CD4-positive, alpha-beta T cell treated with Interleukin-15 for 1 hour (primary cell): ENCODE results near the gene TLR9.
"Not testable (repeated sequence)": the region's sequence is repeated elsewhere in the genome, so short reads cannot be mapped to it uniquely, and the experiment has no call there.

Experiments used
- DNase-seq: peaks from one replicate; pipeline ENCODE4 v3.0.0-alpha.2; 2020

TLR9 gene, protein sequence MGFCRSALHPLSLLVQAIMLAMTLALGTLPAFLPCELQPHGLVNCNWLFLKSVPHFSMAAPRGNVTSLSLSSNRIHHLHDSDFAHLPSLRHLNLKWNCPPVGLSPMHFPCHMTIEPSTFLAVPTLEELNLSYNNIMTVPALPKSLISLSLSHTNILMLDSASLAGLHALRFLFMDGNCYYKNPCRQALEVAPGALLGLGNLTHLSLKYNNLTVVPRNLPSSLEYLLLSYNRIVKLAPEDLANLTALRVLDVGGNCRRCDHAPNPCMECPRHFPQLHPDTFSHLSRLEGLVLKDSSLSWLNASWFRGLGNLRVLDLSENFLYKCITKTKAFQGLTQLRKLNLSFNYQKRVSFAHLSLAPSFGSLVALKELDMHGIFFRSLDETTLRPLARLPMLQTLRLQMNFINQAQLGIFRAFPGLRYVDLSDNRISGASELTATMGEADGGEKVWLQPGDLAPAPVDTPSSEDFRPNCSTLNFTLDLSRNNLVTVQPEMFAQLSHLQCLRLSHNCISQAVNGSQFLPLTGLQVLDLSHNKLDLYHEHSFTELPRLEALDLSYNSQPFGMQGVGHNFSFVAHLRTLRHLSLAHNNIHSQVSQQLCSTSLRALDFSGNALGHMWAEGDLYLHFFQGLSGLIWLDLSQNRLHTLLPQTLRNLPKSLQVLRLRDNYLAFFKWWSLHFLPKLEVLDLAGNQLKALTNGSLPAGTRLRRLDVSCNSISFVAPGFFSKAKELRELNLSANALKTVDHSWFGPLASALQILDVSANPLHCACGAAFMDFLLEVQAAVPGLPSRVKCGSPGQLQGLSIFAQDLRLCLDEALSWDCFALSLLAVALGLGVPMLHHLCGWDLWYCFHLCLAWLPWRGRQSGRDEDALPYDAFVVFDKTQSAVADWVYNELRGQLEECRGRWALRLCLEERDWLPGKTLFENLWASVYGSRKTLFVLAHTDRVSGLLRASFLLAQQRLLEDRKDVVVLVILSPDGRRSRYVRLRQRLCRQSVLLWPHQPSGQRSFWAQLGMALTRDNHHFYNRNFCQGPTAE

DNA sequence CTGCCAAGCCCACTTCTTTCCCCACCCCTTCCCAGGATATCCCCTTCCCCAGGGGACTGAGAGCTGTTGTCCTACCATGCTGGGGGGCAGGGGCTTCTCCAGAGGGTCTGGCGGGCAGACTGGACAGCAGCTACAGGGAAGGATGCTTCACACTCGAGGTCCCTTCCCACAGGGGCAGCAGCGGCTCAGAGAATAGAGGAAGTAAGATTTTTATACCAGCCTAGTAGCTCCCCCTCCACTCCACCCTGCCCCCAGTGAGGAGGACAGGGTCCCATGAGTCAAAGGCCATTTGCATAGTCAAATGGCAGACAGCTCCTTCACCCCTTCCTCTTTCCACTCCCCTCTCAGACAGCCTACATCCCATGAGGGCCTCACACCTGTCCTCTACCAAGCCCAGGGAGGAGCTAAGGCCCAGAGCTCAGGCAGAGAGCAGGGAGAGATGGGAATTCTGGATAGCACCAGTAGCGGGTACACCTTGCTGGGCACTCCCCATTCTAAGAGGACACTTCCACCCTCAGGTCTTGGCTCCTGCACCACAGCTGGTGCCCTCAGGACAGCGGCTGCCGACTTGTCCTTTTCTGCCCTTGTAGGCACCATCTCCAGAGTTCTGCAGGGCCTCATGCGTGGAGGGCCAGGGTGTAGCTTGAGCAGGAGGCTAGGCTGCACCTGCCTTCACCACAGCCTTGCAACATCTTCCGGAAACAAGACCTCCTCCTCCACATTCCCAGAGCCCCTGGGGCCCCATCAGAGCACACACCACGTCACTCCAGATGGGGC lies at the start of gene TLR9:
TLR9 (minus strand) TSS at position 194 of the 777 bp plus-strand sequence; CDS start at position 78, 116 bp downstream.
- peak; percentile 81 for DNase-seq

DNA sequence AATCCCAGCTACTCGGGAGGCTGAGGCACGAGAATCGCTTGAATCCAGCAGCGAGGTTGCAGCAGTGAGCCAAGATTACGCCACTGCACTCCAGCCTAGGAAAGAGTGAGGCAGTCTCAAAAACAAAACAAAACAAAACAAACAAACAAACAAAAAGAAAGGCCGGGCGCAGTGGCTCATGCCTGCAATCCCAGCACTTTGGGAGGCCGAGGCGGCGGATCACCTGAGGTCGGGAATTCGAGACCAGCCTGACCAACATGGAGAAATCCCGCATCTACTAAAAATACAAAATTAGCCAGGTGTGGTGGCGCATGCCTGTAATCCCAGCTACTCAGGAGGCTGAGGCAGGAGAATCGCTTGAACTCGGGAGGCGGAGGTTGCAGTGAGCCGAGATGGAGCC lies 49.3 kb upstream of the TLR9 start:
- not testable (repeated sequence) for DNase-seq

DNA sequence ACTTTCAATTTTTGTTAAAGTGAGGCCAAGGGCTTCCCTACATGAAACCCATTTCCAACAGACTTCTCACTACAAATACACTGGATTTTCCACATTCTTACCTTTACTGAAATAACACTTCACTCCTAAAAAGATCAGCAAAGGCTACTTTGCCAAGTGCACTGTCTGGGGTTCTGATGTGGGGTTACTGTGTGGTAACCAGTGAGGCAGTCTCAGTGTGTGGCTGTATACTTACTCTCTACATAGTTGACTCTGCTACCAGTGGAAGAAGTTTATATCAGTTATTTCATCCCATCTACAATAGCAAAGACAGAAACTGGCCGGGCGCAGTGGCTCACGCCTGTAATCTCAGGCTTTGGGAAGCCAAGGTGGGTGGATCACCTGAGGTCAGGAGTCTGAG lies 47.4 kb upstream of the TLR9 start:
- DNase-seq, result no peak

DNA sequence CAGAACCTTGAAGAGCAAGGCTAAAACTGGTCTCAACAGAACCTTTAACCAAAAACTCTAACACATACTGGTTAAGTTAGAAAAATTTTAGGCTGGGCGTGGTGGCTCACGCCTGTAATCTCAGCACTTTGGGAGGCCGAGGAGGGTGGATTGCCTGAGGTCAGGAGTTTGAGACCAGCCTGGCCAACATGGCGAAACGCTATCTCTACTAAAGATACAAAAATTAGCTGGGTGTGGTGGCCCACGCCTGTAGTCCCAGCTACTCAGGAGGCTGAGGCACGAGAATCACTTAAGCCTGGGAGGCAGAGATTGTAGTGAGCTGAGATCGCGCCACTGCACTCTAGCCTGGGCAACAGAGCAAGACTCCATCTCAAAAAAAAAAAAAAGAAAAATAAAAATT lies 46.7 kb upstream of the TLR9 start:
- not testable (repeated sequence) for DNase-seq

DNA sequence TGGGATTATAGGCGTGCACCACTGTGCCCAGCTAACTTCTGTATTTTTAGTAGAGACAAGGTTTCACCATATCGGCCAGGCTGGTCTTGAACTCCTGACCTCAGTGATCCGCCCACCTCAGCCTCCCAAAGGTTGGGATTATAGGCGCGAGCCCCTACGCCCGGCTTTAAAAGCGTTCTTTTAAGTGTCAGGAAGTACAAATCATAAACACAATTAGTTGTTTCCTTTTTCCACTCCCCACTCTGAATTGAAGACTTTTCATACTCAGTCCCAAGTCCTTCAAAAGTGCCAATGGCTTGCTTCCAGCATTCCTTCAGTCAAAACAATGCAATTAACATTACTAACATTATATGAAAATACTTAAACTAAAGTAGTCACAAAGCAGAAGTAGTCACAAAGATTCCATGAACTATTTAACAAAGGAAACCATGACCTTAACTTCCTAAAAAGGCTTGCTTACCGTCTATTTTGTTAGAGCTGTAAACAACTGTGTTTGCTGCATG lies 44.9 kb upstream of the TLR9 start:
- no peak for DNase-seq

DNA sequence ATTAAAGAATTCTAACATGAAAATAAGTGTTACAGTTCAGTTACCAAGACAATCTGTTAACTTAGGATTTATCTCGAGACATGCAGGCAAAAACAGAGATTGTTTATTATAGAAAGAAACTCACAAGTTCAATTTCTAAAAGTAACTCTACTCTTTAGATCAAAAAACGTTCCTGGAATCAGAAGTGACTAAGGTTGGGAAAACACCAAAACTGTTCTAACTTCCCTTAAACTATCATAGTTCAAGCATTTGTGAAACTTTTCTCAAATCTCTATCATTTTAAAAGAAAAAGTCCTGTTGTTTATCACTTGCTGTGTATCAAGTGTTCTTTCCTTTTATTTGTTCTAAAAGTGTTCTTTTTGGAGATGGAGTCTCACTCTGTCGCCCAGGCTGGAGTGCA lies 44.3 kb upstream of the TLR9 start:
- no peak for DNase-seq

DNA sequence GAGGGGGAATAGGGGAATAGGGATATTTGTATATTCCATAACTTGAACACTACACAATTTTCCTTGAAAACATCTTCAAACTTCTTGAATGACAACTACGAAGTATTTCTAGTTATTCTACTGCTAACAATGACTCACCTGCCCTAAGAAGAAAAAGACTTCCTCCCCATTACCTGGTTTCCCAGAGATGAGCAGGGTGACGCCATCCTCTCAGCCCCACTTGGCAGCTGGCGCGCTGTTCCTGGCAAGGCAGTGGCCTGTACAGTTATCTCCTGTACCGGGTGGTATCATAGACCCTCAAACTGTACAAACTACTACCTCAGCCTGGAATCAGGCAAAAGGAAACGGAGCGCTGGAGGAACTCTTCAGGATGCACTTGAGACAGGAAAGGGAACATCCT lies 42.6 kb upstream of the TLR9 start:
- DNase-seq, result peak; percentile 60

DNA sequence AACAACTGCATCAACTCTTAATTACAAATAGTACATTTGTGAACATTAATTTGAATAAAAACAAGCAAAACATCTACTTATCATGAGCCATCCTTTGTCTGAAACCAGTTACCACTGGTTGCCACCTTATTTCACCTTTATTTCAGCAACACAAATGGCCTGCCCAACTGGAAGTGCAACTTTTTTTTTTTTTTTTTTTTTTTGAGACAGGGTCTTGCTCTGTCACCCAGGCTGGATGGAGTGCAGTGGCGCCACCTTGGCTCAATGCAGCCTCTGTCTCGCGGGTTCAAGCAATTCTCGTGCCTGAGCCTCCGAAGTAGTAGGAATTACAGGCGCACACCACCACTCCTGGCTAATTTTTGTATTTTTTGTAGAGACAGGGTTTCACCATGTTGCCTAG lies 39.9 kb upstream of the TLR9 start:
- no peak for DNase-seq

DNA sequence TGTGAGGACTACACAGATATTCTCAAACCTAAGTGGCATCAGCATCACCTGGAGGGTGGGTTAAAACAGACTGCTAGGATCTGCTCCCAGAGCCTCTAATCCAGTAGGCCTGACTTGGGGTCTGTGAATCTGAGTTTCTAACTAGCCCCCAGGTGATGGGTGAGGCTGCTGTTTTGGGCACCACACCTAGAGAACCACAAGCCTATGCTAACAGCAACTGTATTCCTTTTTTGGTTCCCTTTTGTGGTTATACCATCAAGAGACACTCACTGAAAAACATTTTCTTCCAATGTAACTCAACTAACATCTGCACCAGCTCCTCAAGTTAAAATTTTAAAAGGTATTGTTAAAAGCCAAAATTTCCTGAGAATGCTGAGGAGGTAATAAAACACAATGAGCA lies 37.0 kb upstream of the TLR9 start:
- DNase-seq, result no peak

DNA sequence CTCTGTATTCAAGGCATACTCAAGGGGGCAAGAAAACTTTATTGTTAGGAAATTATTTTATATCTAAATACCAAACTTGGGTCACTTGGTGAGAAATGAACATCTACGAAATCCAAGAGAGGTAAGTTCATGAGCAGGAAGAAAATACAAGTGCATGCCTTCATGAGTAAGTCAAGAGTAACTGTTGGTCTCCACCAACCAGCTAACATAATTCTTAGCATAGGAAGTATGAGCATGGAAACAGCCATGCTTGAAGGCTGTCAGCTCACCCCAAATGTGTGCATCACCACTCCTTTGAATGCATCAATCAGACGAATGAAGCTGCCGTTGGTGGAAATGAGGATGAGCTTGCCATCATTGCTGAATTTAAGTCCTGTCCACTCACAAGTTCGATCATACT lies 34.0 kb upstream of the TLR9 start:
- no peak for DNase-seq

DNA sequence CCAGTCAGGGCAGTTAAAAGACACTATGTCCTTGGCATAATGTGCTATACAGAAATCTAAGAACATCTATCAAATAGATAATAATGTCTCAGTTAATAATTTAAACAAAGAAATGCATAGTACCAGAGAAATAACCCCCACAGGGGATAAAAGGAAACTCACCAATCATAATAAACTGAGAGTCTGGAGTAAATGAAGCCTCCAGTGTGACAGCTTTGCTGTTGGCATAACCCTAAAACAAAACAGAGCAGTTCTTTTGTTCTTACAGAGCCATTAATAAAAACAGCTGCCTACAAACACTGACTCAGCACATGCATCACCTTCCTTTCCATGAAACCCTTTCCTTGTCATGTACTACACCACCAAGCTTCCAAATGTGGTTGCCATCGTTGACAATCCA lies 33.6 kb upstream of the TLR9 start:
- DNase-seq, result no peak

DNA sequence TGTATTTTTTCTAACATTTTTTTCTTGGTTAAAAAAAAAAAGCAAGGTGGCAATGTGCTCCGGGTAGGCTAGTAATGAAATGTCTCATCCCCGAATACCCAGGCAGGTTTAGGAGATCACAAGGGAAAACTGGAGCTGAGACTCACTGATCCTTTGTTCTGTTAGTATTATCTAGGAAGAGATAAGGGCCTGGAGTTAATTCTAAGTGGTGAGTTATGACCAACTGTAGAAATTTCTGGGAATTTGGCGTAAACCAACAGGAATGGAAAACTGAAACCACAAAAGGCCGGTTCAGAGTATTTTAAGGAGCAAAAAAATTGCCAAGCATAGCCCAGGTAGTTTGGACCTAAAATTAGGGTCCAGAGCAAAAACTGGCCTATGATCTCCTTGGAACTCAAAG lies 32.5 kb upstream of the TLR9 start:
- DNase-seq, result no peak

DNA sequence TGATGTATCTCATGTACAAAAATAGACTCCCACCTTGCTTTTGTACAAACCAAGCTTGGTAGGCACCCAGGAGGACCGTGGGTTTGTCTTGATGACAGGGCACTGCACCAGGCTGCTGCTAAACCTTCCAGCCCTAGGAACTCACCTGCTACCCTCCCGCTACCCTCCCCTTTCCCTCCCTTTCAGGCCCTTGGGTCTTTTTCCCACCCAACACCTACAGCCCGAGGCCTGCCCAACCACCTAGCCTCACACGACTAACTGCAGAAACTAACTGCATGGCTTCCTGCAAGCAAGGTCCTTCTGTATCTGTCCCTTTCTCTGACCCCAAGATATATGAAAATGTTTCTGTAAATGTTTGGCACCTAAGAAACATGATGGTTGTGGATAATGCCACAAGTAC lies 31.2 kb upstream of the TLR9 start:
- DNase-seq, result no peak

DNA sequence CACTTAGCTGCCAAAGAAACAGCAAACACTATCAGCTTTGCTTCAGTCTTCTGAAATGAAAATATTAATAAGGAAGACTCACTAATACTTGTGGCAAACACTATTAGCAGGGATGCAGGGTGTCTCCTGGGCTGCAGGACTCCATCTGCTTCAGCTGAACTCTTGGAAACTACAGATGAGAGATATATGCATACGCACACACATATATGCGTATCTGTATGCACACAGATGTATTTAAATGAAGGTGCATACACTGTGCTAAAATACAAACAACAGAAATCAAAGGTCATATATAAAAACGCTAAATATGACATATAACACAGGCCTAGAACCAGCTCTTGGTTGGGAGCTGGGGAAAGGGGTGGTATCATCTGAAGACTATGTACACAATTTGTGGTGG lies 30.7 kb upstream of the TLR9 start:
- no peak for DNase-seq

DNA sequence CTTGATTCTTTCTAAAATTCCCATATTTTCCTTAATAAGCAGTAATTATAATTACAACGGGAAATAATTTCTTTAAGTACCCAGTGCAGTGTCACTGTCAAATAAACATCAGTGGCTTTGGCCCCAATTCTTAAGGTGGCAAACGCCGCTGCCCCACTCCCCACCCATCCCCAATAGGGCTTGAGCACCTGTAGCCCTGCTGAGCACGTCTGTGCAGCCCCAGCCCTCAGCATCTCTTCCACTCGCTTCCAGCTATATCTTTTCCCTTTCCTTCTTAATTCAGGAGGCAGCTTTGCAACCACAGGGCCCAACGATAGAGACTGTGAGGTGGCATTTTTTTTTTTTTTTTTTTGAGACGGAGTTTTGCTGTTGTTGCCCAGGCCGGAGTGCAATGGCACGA lies 29.2 kb upstream of the TLR9 start:
- DNase-seq, result no peak

DNA sequence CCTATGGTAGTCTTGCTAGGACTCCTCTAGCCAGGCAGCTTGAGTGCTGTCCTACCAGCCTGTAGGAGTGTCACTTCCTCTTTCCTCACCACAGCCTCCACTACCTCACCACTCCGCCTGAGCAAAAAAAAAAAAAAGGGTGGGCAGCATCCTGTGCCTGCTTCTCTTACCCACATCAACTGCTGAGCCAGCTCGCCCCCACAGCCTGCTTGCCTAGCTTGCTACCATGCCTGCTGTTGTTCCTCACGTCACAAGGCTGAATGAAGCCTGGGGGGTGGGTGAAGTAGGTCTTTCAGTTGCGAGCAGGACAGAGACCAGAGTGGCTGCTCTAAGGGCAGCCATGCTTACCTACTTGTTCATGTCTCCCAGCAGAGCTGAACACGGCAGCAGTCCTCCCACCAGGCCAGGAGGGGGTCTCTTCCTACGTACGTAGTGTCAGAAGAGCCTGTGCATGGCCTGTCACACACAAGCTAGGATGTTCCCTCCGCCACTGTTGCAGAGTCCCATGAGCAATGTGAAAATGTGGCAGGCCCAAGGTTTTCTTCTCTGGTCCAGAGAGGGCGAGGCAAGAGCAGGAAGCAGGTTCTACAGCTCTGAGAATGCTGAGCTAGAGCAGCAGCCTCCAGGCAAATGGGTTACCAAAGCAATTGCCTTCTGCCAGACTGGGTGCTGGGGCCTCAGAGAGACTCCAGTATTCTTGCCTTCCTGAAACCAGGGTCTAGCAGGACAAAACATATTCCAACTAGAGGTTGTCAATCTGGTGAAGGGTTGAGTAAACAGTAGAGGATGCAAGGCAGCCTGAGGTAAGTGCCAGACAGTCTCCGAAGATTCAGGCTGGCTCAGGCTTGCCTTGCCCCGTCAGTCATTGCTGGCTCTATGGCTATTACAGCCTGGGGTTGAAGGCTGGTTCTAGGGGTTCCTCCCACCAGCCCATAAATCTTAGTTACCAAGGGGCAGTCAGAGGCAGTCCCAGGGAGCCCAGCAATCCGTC lies 28.2 kb upstream of the TLR9 start:
- DNase-seq, result peak; percentile 91

DNA sequence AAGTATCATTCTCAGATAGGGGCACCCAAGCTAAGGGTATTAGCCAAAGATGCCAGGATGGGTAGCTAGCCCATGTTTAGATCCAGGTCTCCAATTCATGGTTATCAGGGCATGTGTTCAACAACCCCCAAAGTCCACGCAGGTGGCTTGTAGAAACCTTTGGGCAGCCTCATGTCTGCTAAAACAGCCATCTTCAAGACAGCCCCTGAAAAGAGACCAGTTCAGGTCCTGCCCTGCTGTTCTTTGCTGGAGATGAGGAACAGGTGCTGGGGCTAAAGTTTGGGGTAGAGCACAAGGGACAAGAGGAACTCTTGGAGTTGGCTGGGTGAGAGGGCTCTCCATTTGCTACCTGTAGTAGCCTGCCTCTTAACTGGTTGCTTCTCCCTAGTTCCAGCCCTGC lies 24.7 kb upstream of the TLR9 start:
- no peak for DNase-seq

DNA sequence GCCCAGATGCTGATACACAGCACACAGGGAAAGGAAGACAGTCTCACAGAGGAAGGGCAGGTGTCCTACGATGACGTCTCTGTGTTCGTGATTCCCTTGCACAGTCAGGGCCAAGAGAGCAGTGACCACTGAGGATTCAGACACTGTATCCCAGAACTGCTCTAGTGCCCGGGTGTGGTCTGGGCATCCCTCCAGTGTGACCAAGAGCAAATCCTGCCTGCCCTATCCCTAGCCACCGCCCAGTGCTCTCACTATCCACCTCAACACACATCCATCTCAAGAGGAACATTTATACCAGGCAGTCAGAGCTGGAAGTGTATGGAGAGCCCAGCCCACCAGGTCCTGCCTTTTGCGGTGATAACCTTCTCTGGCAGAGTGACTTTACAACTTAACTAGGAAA lies 24.2 kb upstream of the TLR9 start:
- DNase-seq, result no peak

DNA sequence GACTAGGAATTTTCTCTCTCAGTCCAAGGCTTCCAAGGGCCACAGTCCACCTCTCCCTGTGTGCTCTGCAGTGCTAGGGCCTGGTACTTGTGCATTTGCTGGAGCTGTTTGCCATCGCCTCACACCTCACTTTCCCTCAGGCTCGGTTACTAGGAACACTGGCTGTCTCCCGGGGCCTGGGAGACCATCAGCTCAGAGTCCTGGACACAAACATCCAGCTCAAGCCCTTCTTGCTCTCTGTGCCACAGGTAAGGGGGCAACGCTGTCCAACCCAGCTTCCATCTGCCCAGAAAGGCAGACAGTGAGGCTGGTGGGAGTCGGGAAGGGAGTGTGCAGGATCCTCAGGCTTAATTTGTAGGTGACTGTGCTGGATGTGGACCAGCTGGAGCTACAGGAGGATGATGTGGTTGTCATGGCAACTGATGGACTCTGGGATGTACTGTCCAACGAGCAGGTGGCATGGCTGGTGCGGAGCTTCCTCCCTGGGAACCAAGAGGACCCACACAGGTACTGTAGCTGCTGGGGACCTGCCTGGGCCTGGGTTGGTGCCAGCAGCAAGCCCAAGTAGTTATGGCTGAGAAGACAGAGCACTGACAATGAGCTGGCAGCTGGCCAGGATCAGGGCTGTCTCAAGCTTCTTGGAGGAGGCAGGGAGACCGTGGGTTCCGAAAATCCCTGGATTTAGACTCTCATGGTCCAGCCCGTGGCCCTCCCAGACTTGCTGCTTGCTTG lies 23.5 kb upstream of the TLR9 start:
- DNase-seq, result no peak

DNA sequence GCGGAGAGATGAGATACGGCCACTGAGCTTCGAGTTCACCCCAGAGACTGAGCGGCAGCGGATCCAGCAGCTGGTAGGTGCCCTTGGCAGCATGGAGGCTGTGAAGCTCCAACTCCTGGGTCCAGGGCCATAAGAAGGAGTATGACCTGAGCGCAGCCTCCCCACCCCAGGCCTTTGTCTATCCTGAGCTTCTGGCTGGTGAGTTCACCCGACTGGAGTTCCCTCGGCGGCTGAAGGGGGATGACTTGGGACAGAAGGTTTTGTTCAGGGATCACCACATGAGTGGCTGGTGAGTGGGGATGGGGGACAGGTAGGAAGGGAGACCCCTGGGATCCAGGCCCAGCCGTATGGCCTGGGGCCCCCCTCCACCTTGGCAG lies 22.7 kb upstream of the TLR9 start:
- no peak for DNase-seq
